ENCODE data around the gene NFATC3. TPM values are rescaled to one million over a fixed set of nuclear protein-coding genes. Genes with fewer than 3 reads are reported as not detected.

Gene NFATC3
- total and polyA plus RNA-seq, 2 donors (not counting 1 experiment from before 2014, with no cell fraction given), result 33.4 to 115 TPM

DNA sequence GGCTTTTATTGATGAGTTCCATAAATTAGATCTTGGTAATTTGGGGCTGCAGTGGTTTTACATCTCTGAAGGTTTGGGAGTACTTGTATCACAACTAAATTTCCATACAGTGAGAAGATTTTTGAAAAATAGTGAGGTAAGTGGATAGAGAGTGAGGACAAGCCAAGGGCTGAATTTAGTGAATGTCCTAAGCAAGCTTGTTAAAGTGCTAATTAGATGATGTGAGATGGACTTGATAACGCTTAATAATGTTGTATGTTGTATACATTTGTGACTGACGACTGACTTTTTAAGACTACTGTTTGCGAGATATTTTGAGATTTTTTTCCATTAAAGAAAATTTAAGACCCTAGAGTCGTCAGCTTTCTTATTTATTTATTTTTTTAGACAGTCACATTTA lies 3.9 kb downstream of the NFATC3 start:
- DNase-seq (no peak), ATAC-seq (ENCODE audit: low read depth) (no peak)
- Histone ChIP-seq H3K27ac (ENCODE audit: low read length in 2 of 2) (peak overlapping the region; percentile 11 to 75), H3K4me1 (ENCODE audit: control insufficient read depth in 2 of 2, insufficient read depth in 2 of 2, low read length in 2 of 2) (peaks cover 52 to 70% of the 10 kb centered on the region in 2 donors), H4K20me1 (ENCODE audit: control insufficient read depth, insufficient read depth, low read length, poor library complexity, severe bottlenecking) (peaks cover 31% of the 10 kb centered on the region), H3K9ac (ENCODE audit: low read length) (peak overlapping the region; percentile 24), H3K36me3 (replicated peaks in 1 of 2; ENCODE audit: control extremely low read depth in 1 of 2, control insufficient read depth in 1 of 2, extremely low read depth in 1 of 2, insufficient read depth in 2 of 2, low read length in 1 of 2) (no peaks in the 10 kb centered on the region), H3K9me3 (ENCODE audit: control extremely low read depth in 1 of 3, control insufficient read depth in 2 of 3, insufficient read depth in 1 of 3, low read length in 2 of 3) (no peaks in the 10 kb centered on the region), H3K79me2 (ENCODE audit: control insufficient read depth, insufficient read depth, low read length) (peaks cover 76% of the 10 kb centered on the region), H3K4me3 (ENCODE audit: control extremely low read depth in 1 of 5, extremely low read depth in 1 of 5, insufficient read depth in 1 of 5, low read depth in 2 of 5, low read length in 4 of 5) (peak overlapping the region in 2 of 5 experiments; percentile 7 to 30), H3K27me3 (replicated peaks in 1 of 4; ENCODE audit: control extremely low read depth in 1 of 4, control insufficient read depth in 3 of 4, insufficient read depth in 4 of 4, low read length in 3 of 4) (no peaks in the 10 kb centered on the region), H3K4me2 (replicated peaks; ENCODE audit: low read depth, low read length, poor library complexity, severe bottlenecking) (peak overlapping the region; percentile 65), H2AFZ (ENCODE audit: insufficient read depth, low read depth, low read length, poor library complexity, severe bottlenecking) (peak overlapping the region; percentile 13)
- WGBS (ENCODE audit: insufficient coverage), result 67% methylated on average over 1 of the region's 4 CpGs
- TF ChIP-seq, protein P1, sequence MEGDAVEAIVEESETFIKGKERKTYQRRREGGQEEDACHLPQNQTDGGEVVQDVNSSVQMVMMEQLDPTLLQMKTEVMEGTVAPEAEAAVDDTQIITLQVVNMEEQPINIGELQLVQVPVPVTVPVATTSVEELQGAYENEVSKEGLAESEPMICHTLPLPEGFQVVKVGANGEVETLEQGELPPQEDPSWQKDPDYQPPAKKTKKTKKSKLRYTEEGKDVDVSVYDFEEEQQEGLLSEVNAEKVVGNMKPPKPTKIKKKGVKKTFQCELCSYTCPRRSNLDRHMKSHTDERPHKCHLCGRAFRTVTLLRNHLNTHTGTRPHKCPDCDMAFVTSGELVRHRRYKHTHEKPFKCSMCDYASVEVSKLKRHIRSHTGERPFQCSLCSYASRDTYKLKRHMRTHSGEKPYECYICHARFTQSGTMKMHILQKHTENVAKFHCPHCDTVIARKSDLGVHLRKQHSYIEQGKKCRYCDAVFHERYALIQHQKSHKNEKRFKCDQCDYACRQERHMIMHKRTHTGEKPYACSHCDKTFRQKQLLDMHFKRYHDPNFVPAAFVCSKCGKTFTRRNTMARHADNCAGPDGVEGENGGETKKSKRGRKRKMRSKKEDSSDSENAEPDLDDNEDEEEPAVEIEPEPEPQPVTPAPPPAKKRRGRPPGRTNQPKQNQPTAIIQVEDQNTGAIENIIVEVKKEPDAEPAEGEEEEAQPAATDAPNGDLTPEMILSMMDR (IDR thresholded peaks at IDR 0.05), result no peak
- no peak for TF ChIP-seq EZH2 (IDR thresholded peaks at IDR 0.05; ENCODE audit: borderline replicate concordance, insufficient read depth, low read depth, low read length, poor library complexity, severe bottlenecking)
- H3K4me3 Mint-ChIP-seq, result peak overlapping the region; percentile 80
- ChIA-PET CTCF (interaction anchor here (11.1 kb wide), 1 partner anchor 20 kb away, joined by 242 read pairs; no protein-coding TSS in a partner anchor), POLR2A (interaction anchor here (0.6 to 1.7 kb wide), 2 partner anchors 10 to 15 kb away, joined by 4 read pairs; no protein-coding TSS in a partner anchor)
- H3K9me3 Mint-ChIP-seq (ENCODE audit: insufficient read depth), result no peaks in the 10 kb centered on the region
- H3K4me1 Mint-ChIP-seq, result peaks cover 68% of the 10 kb centered on the region
- H3K27me3 Mint-ChIP-seq, result no peaks in the 10 kb centered on the region
- H3K27ac Mint-ChIP-seq, result peak overlapping the region; percentile 86
- intact Hi-C loops (cut with micrococcal nuclease), result loop anchor here (5.0 to 10.0 kb wide), 2 partner anchors 43 to 544 kb away; no protein-coding TSS in a partner anchor

DNA sequence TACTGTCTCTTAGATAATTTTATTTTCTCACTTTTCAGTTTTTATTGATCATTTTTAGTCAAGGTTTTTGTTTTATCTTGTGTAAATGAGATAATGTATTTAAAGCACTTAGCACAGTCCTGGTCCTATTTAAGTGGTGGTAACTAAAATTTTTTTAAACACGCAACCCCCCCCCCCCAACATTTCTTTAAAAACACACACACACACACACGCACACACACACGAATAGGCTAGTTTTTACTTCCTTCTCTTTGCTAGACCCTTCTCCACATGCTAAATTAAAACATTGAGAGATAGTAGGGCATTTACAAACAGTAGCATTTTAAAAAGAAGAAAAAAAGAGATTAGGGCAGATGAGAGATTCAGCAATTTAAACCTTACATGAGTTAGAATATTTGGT lies 5.0 kb downstream of the NFATC3 start:
- intact Hi-C loops (cut with micrococcal nuclease), result no loop called here
- Histone ChIP-seq H3K4me1 (ENCODE audit: control insufficient read depth in 2 of 2, insufficient read depth in 2 of 2, low read length in 2 of 2) (peaks cover 58 to 76% of the 10 kb centered on the region in 2 donors), H3K4me3 (ENCODE audit: control extremely low read depth in 1 of 5, extremely low read depth in 1 of 5, insufficient read depth in 1 of 5, low read depth in 2 of 5, low read length in 4 of 5) (peak overlapping the region; percentile 16 to 55 (median 32)), H3K36me3 (replicated peaks in 1 of 2; ENCODE audit: control extremely low read depth in 1 of 2, control insufficient read depth in 1 of 2, extremely low read depth in 1 of 2, insufficient read depth in 2 of 2, low read length in 1 of 2) (no peaks in the 10 kb centered on the region), H4K20me1 (ENCODE audit: control insufficient read depth, insufficient read depth, low read length, poor library complexity, severe bottlenecking) (peaks cover 41% of the 10 kb centered on the region), H3K27ac (ENCODE audit: low read length in 2 of 2) (peak overlapping the region; percentile 34 to 75), H3K79me2 (ENCODE audit: control insufficient read depth, insufficient read depth, low read length) (peaks cover 86% of the 10 kb centered on the region), H3K27me3 (replicated peaks in 1 of 4; ENCODE audit: control extremely low read depth in 1 of 4, control insufficient read depth in 3 of 4, insufficient read depth in 4 of 4, low read length in 3 of 4) (no peaks in the 10 kb centered on the region), H3K4me2 (replicated peaks; ENCODE audit: low read depth, low read length, poor library complexity, severe bottlenecking) (peak overlapping the region; percentile 65), H3K9ac (ENCODE audit: low read length) (peak overlapping the region; percentile 45), H2AFZ (ENCODE audit: insufficient read depth, low read depth, low read length, poor library complexity, severe bottlenecking) (no peak overlapping the region), H3K9me3 (ENCODE audit: control extremely low read depth in 1 of 3, control insufficient read depth in 2 of 3, insufficient read depth in 1 of 3, low read length in 2 of 3) (no peaks in the 10 kb centered on the region)
- TF ChIP-seq, protein P1 (IDR thresholded peaks at IDR 0.05), result no peak
- TF ChIP-seq EZH2 (IDR thresholded peaks at IDR 0.05; ENCODE audit: borderline replicate concordance, insufficient read depth, low read depth, low read length, poor library complexity, severe bottlenecking), result no peak
- Mint-ChIP-seq H3K9me3 (ENCODE audit: insufficient read depth) (no peaks in the 10 kb centered on the region), H3K27me3 (no peaks in the 10 kb centered on the region), H3K4me1 (peaks cover 72% of the 10 kb centered on the region), H3K27ac (peak overlapping the region; percentile 59), H3K4me3 (peak overlapping the region; percentile 66)
- ATAC-seq (ENCODE audit: low read depth) (no peak), DNase-seq (peak; percentile 60)
- ChIA-PET POLR2A (interaction anchor here (0.6 kb wide), 1 partner anchor 160 kb away, joined by 5 read pairs; no protein-coding TSS in a partner anchor), CTCF (interaction anchor here (1.6 kb wide), 1 partner anchor 11 kb away, joined by 7 read pairs; no protein-coding TSS in a partner anchor)
- WGBS (ENCODE audit: insufficient coverage), result no CpG with 5 or more reads among the region's 3 CpGs

Data from B cell (primary cell).